A549 (cell line): ENCODE data around the gene VAMP1. TPM values are rescaled to one million over a fixed set of nuclear protein-coding genes. Genes with fewer than 3 reads are reported as not detected.

Experiments
- ATAC-seq, 2 experiments: fragments of 200-7000 bp in 1 of 2; fragments of >200 bp in 1 of 2; cut with Nextera tagmentation in 1 of 2; cut with Tn5 transposase in 1 of 2; 3 replicates each; pipeline versions ENCODE4 v1.8.0 to v1.9.1; 2018 to 2020; ENCODE audit warnings: mild to moderate bottlenecking in 1 of 2, moderate library complexity in 1 of 2
- CTCF ChIA-PET: fragments of 300-600 bp; sonication (Branson Sonifier 250); formaldehyde crosslinking; extraction: SDS; loops from one replicate; lab custom pipeline; 2021; ENCODE audit warnings: antibody characterized with exemption, inconsistent platforms; lab: Yijun Ruan, JAX
- POLR2A ChIA-PET: fragments of 350-600 bp; formaldehyde crosslinking; extraction: SDS; loops from one replicate; lab custom pipeline; 2021; ENCODE audit warnings: antibody characterized with exemption, inconsistent platforms; lab: Yijun Ruan, JAX
- DNase-seq, 2 experiments: peaks; one replicate each; pipeline versions ENCODE4 v3.0.0 to v3.0.0-alpha.2; 2011 to 2016; ENCODE audit warnings: low read depth in 1 of 2, low spot score in 1 of 2
- FAIRE-seq: peaks from 2 replicates; lab custom pipeline; 2011; peaks lifted over from hg19 to GRCh38; lab: Jason Lieb, UNC
- H3K27ac ChIP-seq, 2 experiments: fragments of >200 bp; sonication (Bioruptor Twin); formaldehyde crosslinking; 3 replicates each; pipeline ENCODE4 v1.5.1; 2016 to 2017
- H3K4me1 ChIP-seq: fragments of >200 bp; sonication (Bioruptor Twin); formaldehyde crosslinking; 3 replicates; pipeline ENCODE4 v1.6.1; 2016
- H3K4me2 ChIP-seq: fragments of >200 bp; sonication (Bioruptor Twin); formaldehyde crosslinking; 3 replicates; pipeline ENCODE4 v1.6.1; 2016
- H3K4me3 ChIP-seq: fragments of >200 bp; sonication (Bioruptor Twin); formaldehyde crosslinking; 3 replicates; pipeline ENCODE4 v1.5.1; 2016
- H3K9me3 ChIP-seq: fragments of >200 bp; sonication (Bioruptor Twin); formaldehyde crosslinking; 3 replicates; pipeline ENCODE4 v1.6.1; 2016
- BHLHE40 ChIP-seq: IDR thresholded peaks from 2 replicates; pipeline ENCODE4 v1.6.1; 2012; ENCODE audit warnings: low read depth, low read length, inconsistent platforms
- CBX8 ChIP-seq: fragments of 200-600 bp; sonication (generic); IDR thresholded peaks from 2 replicates; pipeline ENCODE4 v1.6.1; 2016
- CEBPB ChIP-seq, 2 experiments: fragments of >200 bp in 1 of 2; sonication (Bioruptor Twin) in 1 of 2; formaldehyde crosslinking in 1 of 2; IDR thresholded peaks; 2 replicates each; pipeline ENCODE4 v1.6.1; 2012 to 2016
- FOSB ChIP-seq: fragments of 250-450 bp; sonication (Bioruptor Pico); IDR thresholded peaks from 2 replicates; pipeline ENCODE4 v1.5.0; 2020; ENCODE audit warnings: mild to moderate bottlenecking, moderate library complexity
- GATA3 ChIP-seq: IDR thresholded peaks from 2 replicates; pipeline ENCODE4 v1.6.1; 2012; ENCODE audit warnings: borderline replicate concordance
- HOXB13 ChIP-seq: fragments of 250-450 bp; sonication (Bioruptor Pico); IDR thresholded peaks from 2 replicates; pipeline ENCODE4 v1.5.0; 2020; ENCODE audit warnings: low read depth, mild to moderate bottlenecking, moderate library complexity
- JUN ChIP-seq, 2 experiments: fragments of >200 bp; sonication (Bioruptor Twin); formaldehyde crosslinking; IDR thresholded peaks; 2 replicates in 1 of 2; 3 replicates in 1 of 2; pipeline ENCODE4 v1.6.1; 2016 to 2017
- MYC ChIP-seq: IDR thresholded peaks from 2 replicates; pipeline ENCODE4 v1.6.1; 2012; ENCODE audit warnings: mild to moderate bottlenecking, inconsistent platforms, low read length, improper control_type of control experiment, borderline replicate concordance
- NFE2L2 ChIP-seq: fragments of 150-350 bp; conservative IDR thresholded peaks from 2 replicates; pipeline ENCODE4 v1.6.1; 2014; ENCODE audit warnings: low read length
- NR3C1 ChIP-seq: fragments of >200 bp; sonication (Bioruptor Twin); formaldehyde crosslinking; IDR thresholded peaks from 3 replicates; pipeline ENCODE4 v1.6.1; 2017
- PHF8 ChIP-seq: fragments of 200-600 bp; sonication (generic); IDR thresholded peaks from 2 replicates; pipeline ENCODE4 v1.6.1; 2016; ENCODE audit warnings: low read depth, mild to moderate bottlenecking, antibody characterized with exemption, moderate library complexity, borderline replicate concordance
- RFX5 ChIP-seq: fragments of 450-650 bp; IDR thresholded peaks from 2 replicates; pipeline ENCODE4 v1.7.1; 2014; ENCODE audit warnings: antibody characterized with exemption, mild to moderate bottlenecking, moderate library complexity
- SMC3 ChIP-seq: fragments of >200 bp; sonication (Bioruptor Twin); formaldehyde crosslinking; IDR thresholded peaks from 3 replicates; pipeline ENCODE4 v1.6.1; 2018; ENCODE audit warnings: inconsistent platforms
- ZC3H11A ChIP-seq: fragments of 450-650 bp; IDR thresholded peaks from 2 replicates; pipeline ENCODE4 v1.6.1; 2014; ENCODE audit warnings: antibody characterized with exemption, mild to moderate bottlenecking
- ZNF302 ChIP-seq: fragments of 250-450 bp; sonication (Bioruptor Pico); IDR thresholded peaks from 2 replicates; pipeline ENCODE4 v1.9.0; 2021; ENCODE audit warnings: inconsistent platforms, mild to moderate bottlenecking, moderate library complexity
- ZSCAN20 ChIP-seq: fragments of 250-450 bp; sonication (Bioruptor Pico); IDR thresholded peaks from 2 replicates; pipeline ENCODE4 v1.8.0; 2022; ENCODE audit warnings: mild to moderate bottlenecking, moderate library complexity
- WGBS: methylation state at CpG from one replicate; pipeline ENCODE4 v1.1.6; 2017; ENCODE audit errors: missing lambda C conversion rate; 5-methylcytosine and 5-hydroxymethylcytosine counted together
- polyA plus RNA-seq, 4 experiments: library from polyadenylated mRNA; depleted of rRNA in 3 of 4; stranded (reverse); fragments of >200 nt; fragmentation: RNase III in 1 of 4; extraction: RNeasy Plus Mini Kit Qiagen cat#74134 plus additional on column Dnase treatment in 1 of 4; gene quantifications; 2 replicates in 3 of 4; 3 replicates in 1 of 4; pipeline ENCODE4 v1.2.3, GENCODE V29; 2011 to 2017
- TF ChIP-seq, protein P1 (sequence below): IDR thresholded peaks from 2 replicates; pipeline ENCODE4 v1.6.1; 2012
- TF ChIP-seq, protein P2 (sequence below): IDR thresholded peaks from 2 replicates; pipeline ENCODE4 v1.6.1; 2012
- TF ChIP-seq, protein P3 (sequence below): fragments of 250-450 bp; sonication (Bioruptor Pico); IDR thresholded peaks from 2 replicates; pipeline ENCODE4 v1.5.0; 2020; ENCODE audit warnings: low read depth, mild to moderate bottlenecking, moderate library complexity
- TF ChIP-seq, protein P4 (sequence below): fragments of >200 bp; sonication (Bioruptor Twin); formaldehyde crosslinking; IDR thresholded peaks from 3 replicates; pipeline ENCODE4 v1.5.1; 2016
- TF ChIP-seq, protein P5 (sequence below): IDR thresholded peaks from 2 replicates; pipeline ENCODE4 v1.6.1; 2012; ENCODE audit warnings: low read depth, borderline replicate concordance

The VAMP1 gene
- polyA plus RNA-seq, 2 of the 4 experiments (the other 2 are of a cell fraction) = 17.6 to 22.7 TPM

DNA sequence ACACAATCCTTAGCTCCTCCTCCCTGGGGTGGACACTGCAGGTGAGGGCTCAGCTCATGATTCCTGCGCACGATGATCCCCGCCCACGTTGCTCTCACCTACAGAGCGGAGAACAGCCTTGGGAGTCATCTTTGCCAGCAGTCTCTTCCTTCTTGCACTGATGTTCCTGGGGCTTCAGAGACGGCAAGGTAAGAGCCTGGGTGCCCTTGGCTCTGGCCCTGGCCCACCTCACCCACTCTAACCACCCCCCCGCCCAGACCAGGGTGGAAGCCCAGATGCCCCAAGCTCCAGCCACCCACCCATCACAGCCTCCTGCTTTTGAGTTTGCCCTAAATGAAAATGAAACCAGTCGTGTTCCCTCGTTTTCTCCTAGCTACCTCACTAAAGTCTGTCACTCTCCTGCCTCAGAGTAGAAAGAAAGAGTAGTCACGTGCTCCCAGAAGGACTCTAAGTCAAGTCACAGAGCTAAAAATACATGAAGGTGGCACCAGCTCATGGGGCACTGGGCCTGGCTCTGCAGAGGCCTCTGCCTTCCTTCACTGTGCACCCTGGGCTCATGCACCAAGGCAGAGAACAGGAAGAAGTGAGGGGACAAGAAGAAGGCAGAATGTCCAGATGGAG lies 9.6 kb downstream of the VAMP1 start (continued):
- TF ChIP-seq, protein P1, sequence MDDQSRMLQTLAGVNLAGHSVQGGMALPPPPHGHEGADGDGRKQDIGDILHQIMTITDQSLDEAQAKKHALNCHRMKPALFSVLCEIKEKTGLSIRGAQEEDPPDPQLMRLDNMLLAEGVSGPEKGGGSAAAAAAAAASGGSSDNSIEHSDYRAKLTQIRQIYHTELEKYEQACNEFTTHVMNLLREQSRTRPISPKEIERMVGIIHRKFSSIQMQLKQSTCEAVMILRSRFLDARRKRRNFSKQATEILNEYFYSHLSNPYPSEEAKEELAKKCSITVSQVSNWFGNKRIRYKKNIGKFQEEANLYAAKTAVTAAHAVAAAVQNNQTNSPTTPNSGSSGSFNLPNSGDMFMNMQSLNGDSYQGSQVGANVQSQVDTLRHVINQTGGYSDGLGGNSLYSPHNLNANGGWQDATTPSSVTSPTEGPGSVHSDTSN = no peak
- TF ChIP-seq JUN (IDR thresholded peaks at IDR 0.05) (no peak), CBX8 (no peak), NR3C1 (no peak), ZSCAN20 (no peak)
- TF ChIP-seq, protein P2, sequence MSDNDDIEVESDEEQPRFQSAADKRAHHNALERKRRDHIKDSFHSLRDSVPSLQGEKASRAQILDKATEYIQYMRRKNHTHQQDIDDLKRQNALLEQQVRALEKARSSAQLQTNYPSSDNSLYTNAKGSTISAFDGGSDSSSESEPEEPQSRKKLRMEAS = no peak
- TF ChIP-seq, all 56 proteins: peak for 0

DNA sequence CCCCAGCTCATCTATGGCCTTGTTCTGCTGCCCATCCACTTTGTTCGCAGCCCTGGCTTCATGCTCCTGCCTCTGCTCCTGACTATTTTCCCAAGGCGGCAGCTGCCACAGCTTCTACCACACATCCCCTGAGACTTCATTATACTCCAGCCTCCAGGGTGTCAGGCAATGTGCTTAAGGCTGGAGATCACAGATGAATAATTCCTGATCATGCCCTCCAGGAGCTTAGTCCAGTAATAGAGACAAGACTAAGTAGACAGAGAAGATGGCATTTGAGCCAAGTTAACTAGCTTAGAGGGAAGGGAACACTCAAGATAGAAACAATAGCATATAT lies 11.5 kb downstream of the VAMP1 start:
- Histone ChIP-seq H3K4me2 (no peak overlapping the region), H3K4me3 (no peak overlapping the region), H3K27ac (no peak overlapping the region), H3K9me3 (no peaks in the 10 kb centered on the region), H3K4me1 (no peaks in the 10 kb centered on the region)
- no peak for FAIRE-seq
- ChIA-PET POLR2A (interaction anchor here (3.9 kb wide), 1 partner anchor 12 kb away, joined by 27 read pairs; the partner anchor contains the start of gene VAMP1), CTCF (interaction anchor here (0.8 to 9.3 kb wide), 6 partner anchors 20 to 136 kb away, joined by 3 to 92 read pairs (median 3); no protein-coding TSS in a partner anchor)
- ATAC-seq = no peak
- 100% methylated on average over 2 of the region's 2 CpGs for WGBS
- no peak for DNase-seq
- TF ChIP-seq, protein P3, sequence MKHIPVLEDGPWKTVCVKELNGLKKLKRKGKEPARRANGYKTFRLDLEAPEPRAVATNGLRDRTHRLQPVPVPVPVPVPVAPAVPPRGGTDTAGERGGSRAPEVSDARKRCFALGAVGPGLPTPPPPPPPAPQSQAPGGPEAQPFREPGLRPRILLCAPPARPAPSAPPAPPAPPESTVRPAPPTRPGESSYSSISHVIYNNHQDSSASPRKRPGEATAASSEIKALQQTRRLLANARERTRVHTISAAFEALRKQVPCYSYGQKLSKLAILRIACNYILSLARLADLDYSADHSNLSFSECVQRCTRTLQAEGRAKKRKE (CRISPR knock-in tag) = no peak
- TF ChIP-seq FOSB (CRISPR knock-in tag) (no peak), BHLHE40 (no peak), NR3C1 (no peak), ZC3H11A (no peak), HOXB13 (CRISPR knock-in tag) (no peak), ZNF302 (CRISPR knock-in tag) (no peak), PHF8 (no peak), CEBPB (IDR thresholded peaks at IDR 0.05) (no peak), SMC3 (no peak), RFX5 (no peak), NFE2L2 (no peak)
- TF ChIP-seq, protein P4, sequence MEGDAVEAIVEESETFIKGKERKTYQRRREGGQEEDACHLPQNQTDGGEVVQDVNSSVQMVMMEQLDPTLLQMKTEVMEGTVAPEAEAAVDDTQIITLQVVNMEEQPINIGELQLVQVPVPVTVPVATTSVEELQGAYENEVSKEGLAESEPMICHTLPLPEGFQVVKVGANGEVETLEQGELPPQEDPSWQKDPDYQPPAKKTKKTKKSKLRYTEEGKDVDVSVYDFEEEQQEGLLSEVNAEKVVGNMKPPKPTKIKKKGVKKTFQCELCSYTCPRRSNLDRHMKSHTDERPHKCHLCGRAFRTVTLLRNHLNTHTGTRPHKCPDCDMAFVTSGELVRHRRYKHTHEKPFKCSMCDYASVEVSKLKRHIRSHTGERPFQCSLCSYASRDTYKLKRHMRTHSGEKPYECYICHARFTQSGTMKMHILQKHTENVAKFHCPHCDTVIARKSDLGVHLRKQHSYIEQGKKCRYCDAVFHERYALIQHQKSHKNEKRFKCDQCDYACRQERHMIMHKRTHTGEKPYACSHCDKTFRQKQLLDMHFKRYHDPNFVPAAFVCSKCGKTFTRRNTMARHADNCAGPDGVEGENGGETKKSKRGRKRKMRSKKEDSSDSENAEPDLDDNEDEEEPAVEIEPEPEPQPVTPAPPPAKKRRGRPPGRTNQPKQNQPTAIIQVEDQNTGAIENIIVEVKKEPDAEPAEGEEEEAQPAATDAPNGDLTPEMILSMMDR = no peak

DNA sequence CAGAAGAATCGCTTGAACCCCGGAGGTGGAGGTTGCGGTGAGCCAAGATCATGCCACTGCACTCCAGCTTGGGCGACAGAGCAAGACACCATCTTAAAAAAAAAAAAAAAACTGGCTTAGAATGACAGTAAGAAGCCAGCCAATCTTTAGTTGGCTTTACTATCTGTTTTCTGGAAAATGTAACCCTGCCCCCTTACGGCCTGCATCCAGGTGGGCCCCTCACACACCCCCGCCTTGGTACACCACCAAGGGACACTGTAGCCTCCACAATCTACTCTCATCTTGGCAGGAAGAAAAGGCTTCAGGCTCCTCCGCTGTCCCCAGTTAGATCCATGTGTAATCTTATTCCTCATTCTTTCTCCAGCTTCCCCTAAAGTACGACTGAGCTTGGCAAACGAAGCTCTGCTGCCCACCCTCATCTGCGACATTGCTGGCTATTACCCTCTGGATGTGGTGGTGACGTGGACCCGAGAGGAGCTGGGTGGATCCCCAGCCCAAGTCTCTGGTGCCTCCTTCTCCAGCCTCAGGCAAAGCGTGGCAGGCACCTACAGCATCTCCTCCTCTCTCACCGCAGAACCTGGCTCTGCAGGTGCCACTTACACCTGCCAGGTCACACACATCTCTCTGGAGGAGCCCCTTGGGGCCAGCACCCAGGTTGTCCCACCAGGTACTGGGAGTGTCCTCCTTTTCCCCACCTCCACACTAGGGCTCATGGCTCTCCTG lies 12.0 kb downstream of the VAMP1 start:
- Histone ChIP-seq H3K9me3 (no peaks in the 10 kb centered on the region), H3K27ac (no peak overlapping the region), H3K4me1 (no peaks in the 10 kb centered on the region), H3K4me2 (no peak overlapping the region), H3K4me3 (no peak overlapping the region)
- TF ChIP-seq MYC = no peak
- TF ChIP-seq GATA3 = no peak
- TF ChIP-seq, protein P5, sequence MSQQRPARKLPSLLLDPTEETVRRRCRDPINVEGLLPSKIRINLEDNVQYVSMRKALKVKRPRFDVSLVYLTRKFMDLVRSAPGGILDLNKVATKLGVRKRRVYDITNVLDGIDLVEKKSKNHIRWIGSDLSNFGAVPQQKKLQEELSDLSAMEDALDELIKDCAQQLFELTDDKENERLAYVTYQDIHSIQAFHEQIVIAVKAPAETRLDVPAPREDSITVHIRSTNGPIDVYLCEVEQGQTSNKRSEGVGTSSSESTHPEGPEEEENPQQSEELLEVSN = no peak
- DNase-seq = no peak
- ChIA-PET CTCF (interaction anchor here (0.8 to 9.3 kb wide), 4 partner anchors 35 to 136 kb away, joined by 3 to 92 read pairs (median 3); no protein-coding TSS in a partner anchor), POLR2A (interaction anchor here (3.9 kb wide), 1 partner anchor 12 kb away, joined by 27 read pairs; the partner anchor contains the start of gene VAMP1)
- 92% methylated on average over 14 of the region's 14 CpGs for WGBS
- FAIRE-seq = no peak
- ATAC-seq = peak; percentile 6 to 20; a peak in 2 of 6 replicates
